H1 (cell line): Measurements from ENCODE around the gene EPHA10.

Experiments used
- CTCF ChIP-seq, 3 experiments: IDR thresholded peaks; 1 replicate in 2 of 3; 2 replicates in 1 of 3; pipeline versions ENCODE4 v1.5.1 to v1.6.1; 2011; ENCODE audit warnings: low read length in 3 of 3, mild to moderate bottlenecking in 3 of 3, inconsistent platforms in 2 of 3, low read depth in 1 of 3, moderate library complexity in 1 of 3; ENCODE audit not compliant: insufficient read depth in 1 of 3; ENCODE audit errors: control extremely low read depth in 1 of 3
- EZH2 ChIP-seq: fragments of 200-600 bp; sonication (generic); IDR thresholded peaks from 2 replicates; pipeline ENCODE4 v1.7.1; 2012; ENCODE audit warnings: low read depth, mild to moderate bottlenecking, moderate library complexity, low read length, inconsistent platforms; ENCODE audit not compliant: severe bottlenecking
- KDM5A ChIP-seq: fragments of 200-600 bp; IDR thresholded peaks from 2 replicates; pipeline ENCODE4 v1.7.1; 2012; ENCODE audit warnings: mild to moderate bottlenecking, low read length, inconsistent platforms, mixed read lengths
- POLR2A ChIP-seq, 2 experiments: IDR thresholded peaks; 1 replicate in 1 of 2; 2 replicates in 1 of 2; pipeline ENCODE4 v1.6.1; 2011; ENCODE audit warnings: low read depth in 2 of 2, low read length in 2 of 2, mild to moderate bottlenecking in 2 of 2; ENCODE audit errors: control extremely low read depth in 1 of 2
- POLR2AphosphoS5 ChIP-seq: IDR thresholded peaks from 2 replicates; pipeline ENCODE4 v1.6.1; 2011; ENCODE audit warnings: low read depth, low read length
- RAD21 ChIP-seq, 2 experiments: IDR thresholded peaks in 1 of 2; conservative IDR thresholded peaks in 1 of 2; 2 replicates each; pipeline ENCODE4 v1.6.1; 2011; ENCODE audit warnings: low read depth in 2 of 2, low read length in 2 of 2, improper control_type of control experiment in 1 of 2, inconsistent platforms in 1 of 2, mild to moderate bottlenecking in 1 of 2, moderate library complexity in 1 of 2
- TCF12 ChIP-seq: IDR thresholded peaks from 2 replicates; pipeline ENCODE4 v1.6.1; 2011; ENCODE audit warnings: low read depth, mild to moderate bottlenecking, low read length
- TF ChIP-seq, protein P1 (sequence below): IDR thresholded peaks from 2 replicates; pipeline ENCODE4 v1.6.1; 2012; ENCODE audit warnings: inconsistent platforms

- TF ChIP-seq CTCF (IDR thresholded peaks at IDR 0.05; ENCODE audit: control extremely low read depth in 1 of 3, insufficient read depth in 1 of 3, low read depth in 1 of 3, low read length in 3 of 3) (peak; percentile 71 to 95 (median 79)), KDM5A (no peak), POLR2A (IDR thresholded peaks at IDR 0.05; ENCODE audit: control extremely low read depth in 1 of 2, low read depth in 2 of 2, low read length in 2 of 2) (no peak), POLR2AphosphoS5 (no peak), TCF12 (no peak), RAD21 (IDR thresholded peaks at IDR 0.05 in 1 of 2, conservative IDR thresholded peaks at IDR 0.05 in 1 of 2; ENCODE audit: low read depth in 2 of 2, low read length in 2 of 2) (peak; percentile 52 to 62), EZH2 (no peak)
- TF ChIP-seq, protein P1, sequence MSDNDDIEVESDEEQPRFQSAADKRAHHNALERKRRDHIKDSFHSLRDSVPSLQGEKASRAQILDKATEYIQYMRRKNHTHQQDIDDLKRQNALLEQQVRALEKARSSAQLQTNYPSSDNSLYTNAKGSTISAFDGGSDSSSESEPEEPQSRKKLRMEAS, result 0 out of 2 replicates have a peak, but pooled peaks have one; percentile 21
These were observed 46.2 kb upstream of the EPHA10 start for GRCh38 chr1:37811027-37811655.
